Loucy (cell line): ENCODE measurements around the gene SYNE2.

Experiments used
- H2AFZ ChIP-seq: fragments of 200-600 bp; sonication (generic); 2 replicates; pipeline ENCODE4 v1.6.0; 2016; ENCODE audit warnings: antibody characterized with exemption, mild to moderate bottlenecking, low read length, moderate library complexity
- H3F3A ChIP-seq: fragments of 200-600 bp; 2 replicates; pipeline ENCODE4 v1.6.0; 2016; ENCODE audit warnings: antibody characterized with exemption, low read depth, mild to moderate bottlenecking
- H3K27me3 ChIP-seq: fragments of 200-600 bp; sonication (generic); 2 replicates; pipeline ENCODE4 v1.6.1; 2014; ENCODE audit warnings: low read length, mild to moderate bottlenecking; ENCODE audit not compliant: insufficient read depth, poor library complexity, severe bottlenecking
- H3K36me3 ChIP-seq: fragments of 200-600 bp; sonication (generic); 2 replicates; pipeline ENCODE4 v1.6.1; 2016; ENCODE audit warnings: low read length; ENCODE audit not compliant: insufficient read depth
- H3K4me1 ChIP-seq: fragments of 200-600 bp; sonication (generic); 2 replicates; pipeline ENCODE4 v1.5.1; 2014; ENCODE audit warnings: low read length, mild to moderate bottlenecking; ENCODE audit not compliant: insufficient read depth, poor library complexity, severe bottlenecking
- H3K4me2 ChIP-seq: fragments of 200-600 bp; sonication (generic); 2 replicates; pipeline ENCODE4 v1.6.0; 2014; ENCODE audit warnings: antibody characterized with exemption, low read length, low read depth, mild to moderate bottlenecking; ENCODE audit not compliant: poor library complexity, severe bottlenecking
- H3K4me3 ChIP-seq: fragments of 200-600 bp; sonication (generic); 2 replicates; pipeline ENCODE4 v1.5.1; 2014; ENCODE audit warnings: low read length, mild to moderate bottlenecking, mixed read lengths; ENCODE audit not compliant: poor library complexity, severe bottlenecking
- H3K79me2 ChIP-seq: fragments of 200-600 bp; sonication (generic); 2 replicates; pipeline ENCODE4 v1.6.1; 2014; ENCODE audit warnings: low read length; ENCODE audit not compliant: insufficient read depth
- H3K9ac ChIP-seq: fragments of 200-600 bp; sonication (generic); 2 replicates; pipeline ENCODE4 v1.6.0; 2014; ENCODE audit warnings: mild to moderate bottlenecking, low read depth, low read length, moderate library complexity; ENCODE audit not compliant: poor library complexity, severe bottlenecking
- H3K9me2 ChIP-seq: fragments of 200-600 bp; sonication (generic); replicated peaks from 2 replicates; pipeline ENCODE4 v1.6.1; 2016; ENCODE audit warnings: low read depth, low read length, mixed read lengths
- H3K9me3 ChIP-seq: fragments of 200-600 bp; sonication (generic); 2 replicates; pipeline ENCODE4 v1.6.1; 2014; ENCODE audit warnings: mild to moderate bottlenecking, antibody characterized with exemption, low read length, low read depth; ENCODE audit not compliant: insufficient read depth
- H4K20me1 ChIP-seq: fragments of 200-600 bp; sonication (generic); 2 replicates; pipeline ENCODE4 v1.6.0; 2014; ENCODE audit warnings: antibody characterized with exemption, low read length, mild to moderate bottlenecking; ENCODE audit not compliant: insufficient read depth, poor library complexity, severe bottlenecking
- EZH2phosphoT487 ChIP-seq: fragments of 200-600 bp; IDR thresholded peaks from 2 replicates; pipeline ENCODE4 v1.6.1; 2018; ENCODE audit warnings: antibody characterized with exemption, mild to moderate bottlenecking, moderate library complexity, borderline replicate concordance
- TF ChIP-seq, protein P1 (sequence below): fragments of 200-600 bp; sonication (generic); conservative IDR thresholded peaks from 2 replicates; pipeline ENCODE4 v1.5.1; 2014; ENCODE audit warnings: mild to moderate bottlenecking, antibody characterized with exemption, low read length

Gene SYNE2

DNA sequence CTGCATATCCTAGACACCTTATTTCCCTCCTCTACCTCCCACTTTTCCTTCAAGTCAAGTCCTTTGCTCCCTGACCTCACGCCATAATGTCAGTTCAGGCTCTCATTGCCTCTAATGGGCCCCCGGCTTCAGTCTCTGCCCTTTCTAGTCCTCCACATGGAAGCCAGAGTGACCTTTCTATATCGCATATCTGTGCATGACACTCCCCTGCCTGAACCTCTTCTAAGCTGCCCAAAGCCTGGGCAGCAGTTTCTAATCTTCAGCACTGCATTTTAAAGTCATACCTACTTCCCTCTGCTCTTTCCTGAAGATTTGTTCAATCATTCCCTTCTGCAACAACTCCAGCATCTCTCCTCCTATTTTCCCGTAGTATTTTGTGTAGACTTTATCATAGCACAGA lies 395.9 kb downstream of the SYNE2 start:
- no peak overlapping the region for H3K4me3 ChIP-seq
- no peak overlapping the region for H3K4me2 ChIP-seq
- no peaks in the 10 kb centered on the region for H3F3A ChIP-seq
- no peak overlapping the region for H3K9ac ChIP-seq
- TF ChIP-seq, protein P1, sequence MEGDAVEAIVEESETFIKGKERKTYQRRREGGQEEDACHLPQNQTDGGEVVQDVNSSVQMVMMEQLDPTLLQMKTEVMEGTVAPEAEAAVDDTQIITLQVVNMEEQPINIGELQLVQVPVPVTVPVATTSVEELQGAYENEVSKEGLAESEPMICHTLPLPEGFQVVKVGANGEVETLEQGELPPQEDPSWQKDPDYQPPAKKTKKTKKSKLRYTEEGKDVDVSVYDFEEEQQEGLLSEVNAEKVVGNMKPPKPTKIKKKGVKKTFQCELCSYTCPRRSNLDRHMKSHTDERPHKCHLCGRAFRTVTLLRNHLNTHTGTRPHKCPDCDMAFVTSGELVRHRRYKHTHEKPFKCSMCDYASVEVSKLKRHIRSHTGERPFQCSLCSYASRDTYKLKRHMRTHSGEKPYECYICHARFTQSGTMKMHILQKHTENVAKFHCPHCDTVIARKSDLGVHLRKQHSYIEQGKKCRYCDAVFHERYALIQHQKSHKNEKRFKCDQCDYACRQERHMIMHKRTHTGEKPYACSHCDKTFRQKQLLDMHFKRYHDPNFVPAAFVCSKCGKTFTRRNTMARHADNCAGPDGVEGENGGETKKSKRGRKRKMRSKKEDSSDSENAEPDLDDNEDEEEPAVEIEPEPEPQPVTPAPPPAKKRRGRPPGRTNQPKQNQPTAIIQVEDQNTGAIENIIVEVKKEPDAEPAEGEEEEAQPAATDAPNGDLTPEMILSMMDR = no peak
- TF ChIP-seq EZH2phosphoT487 = no peak
- no peaks in the 10 kb centered on the region for H4K20me1 ChIP-seq
- no peaks in the 10 kb centered on the region for H3K9me3 ChIP-seq
- H3K79me2 ChIP-seq = no peaks in the 10 kb centered on the region
- H3K27me3 ChIP-seq = no peaks in the 10 kb centered on the region
- H3K4me1 ChIP-seq = no peaks in the 10 kb centered on the region
- H3K36me3 ChIP-seq = no peaks in the 10 kb centered on the region
- H2AFZ ChIP-seq = no peak overlapping the region
- H3K9me2 ChIP-seq = no peaks in the 10 kb centered on the region

- Histone ChIP-seq H3K4me1 (no peaks in the 10 kb centered on the region), H3K9ac (no peak overlapping the region), H3K9me3 (no peaks in the 10 kb centered on the region), H3F3A (no peaks in the 10 kb centered on the region), H3K4me2 (no peak overlapping the region), H4K20me1 (no peaks in the 10 kb centered on the region), H3K27me3 (no peaks in the 10 kb centered on the region), H3K4me3 (no peak overlapping the region), H3K79me2 (no peaks in the 10 kb centered on the region), H2AFZ (no peak overlapping the region), H3K9me2 (no peaks in the 10 kb centered on the region), H3K36me3 (no peaks in the 10 kb centered on the region)
- no peak for TF ChIP-seq EZH2phosphoT487
- TF ChIP-seq, protein P1 = no peak
Measured at GRCh38 chr14:64249363-64249762, 396.6 kb downstream of the SYNE2 start.

- no peaks in the 10 kb centered on the region for H4K20me1 ChIP-seq
- no peaks in the 10 kb centered on the region for H3K4me1 ChIP-seq
- no peak overlapping the region for H3K9ac ChIP-seq
- no peak overlapping the region for H3K4me2 ChIP-seq
- H3K27me3 ChIP-seq = no peaks in the 10 kb centered on the region
- H3K9me3 ChIP-seq = no peaks in the 10 kb centered on the region
- H3K4me3 ChIP-seq = no peak overlapping the region
- H3K9me2 ChIP-seq = no peaks in the 10 kb centered on the region
- H2AFZ ChIP-seq = no peak overlapping the region
- no peaks in the 10 kb centered on the region for H3K79me2 ChIP-seq
- H3K36me3 ChIP-seq = no peaks in the 10 kb centered on the region
- TF ChIP-seq, protein P1 = no peak
- no peak for TF ChIP-seq EZH2phosphoT487
- no peaks in the 10 kb centered on the region for H3F3A ChIP-seq
Measured at GRCh38 chr14:64253672-64254071, 400.9 kb downstream of the SYNE2 start.
